ENCODE measurements around the gene EIF2A. TPM values are rescaled to one million over a fixed set of nuclear protein-coding genes. Genes with fewer than 3 reads are reported as not detected.
A peak's percentile ranks its signal among the peaks of the same experiment; 100 is the strongest.
"Not testable (repeated sequence)": the region's sequence is repeated elsewhere in the genome, so short reads cannot be mapped to it uniquely, and the experiment has no call there.

EIF2A gene
- total RNA-seq, 1 donor: 238 TPM

GRCh38 chr3:150589759-150590158, 43.2 kb downstream of the EIF2A start:
- Histone ChIP-seq H3K4me1 (ENCODE audit: insufficient read depth, low read length) (no peaks in the 10 kb centered on the region), H3K9me3 (ENCODE audit: low read depth, low read length) (no peaks in the 10 kb centered on the region), H4K20me1 (ENCODE audit: insufficient read depth, low read length) (no peaks in the 10 kb centered on the region), H3K27ac (ENCODE audit: low read depth, low read length) (no peak overlapping the region), H3K27me3 (ENCODE audit: insufficient read depth, low read length) (no peaks in the 10 kb centered on the region), H3K79me2 (ENCODE audit: insufficient read depth, low read length) (peaks cover 3% of the 10 kb centered on the region), H3K4me2 (ENCODE audit: insufficient read depth, low read length) (no peak overlapping the region), H3K36me3 (ENCODE audit: insufficient read depth, low read length) (peaks cover 10% of the 10 kb centered on the region), H3K4me3 (ENCODE audit: insufficient read depth, low read length) (no peak overlapping the region), H2AFZ (ENCODE audit: low read length) (no peak overlapping the region)
- no peak for TF ChIP-seq CTCF (IDR thresholded peaks at IDR 0.05; ENCODE audit: extremely low read depth, low read depth, low read length)
- no peak for DNase-seq (ENCODE audit: insufficient read length, low spot score, missing footprints)

GRCh38 chr3:150594150-150594549, 47.6 kb downstream of the EIF2A start:
- no peak for DNase-seq (ENCODE audit: insufficient read length, low spot score, missing footprints)
- peaks cover 8% of the 10 kb centered on the region for H3K4me1 ChIP-seq (ENCODE audit: insufficient read depth, low read length)
- no peaks in the 10 kb centered on the region for H3K36me3 ChIP-seq (ENCODE audit: insufficient read depth, low read length)
- H3K4me3 ChIP-seq (ENCODE audit: insufficient read depth, low read length): no peak overlapping the region
- H2AFZ ChIP-seq (ENCODE audit: low read length): no peak overlapping the region
- no peaks in the 10 kb centered on the region for H3K27me3 ChIP-seq (ENCODE audit: insufficient read depth, low read length)
- no peak overlapping the region for H3K4me2 ChIP-seq (ENCODE audit: insufficient read depth, low read length)
- no peaks in the 10 kb centered on the region for H3K9me3 ChIP-seq (ENCODE audit: low read depth, low read length)
- no peak overlapping the region for H3K27ac ChIP-seq (ENCODE audit: low read depth, low read length)
- H4K20me1 ChIP-seq (ENCODE audit: insufficient read depth, low read length): no peaks in the 10 kb centered on the region
- peaks cover 15% of the 10 kb centered on the region for H3K79me2 ChIP-seq (ENCODE audit: insufficient read depth, low read length)
- TF ChIP-seq CTCF (IDR thresholded peaks at IDR 0.05; ENCODE audit: extremely low read depth, low read depth, low read length): no peak

GRCh38 chr3:150597646-150598045, 51.1 kb downstream of the EIF2A start:
- DNase-seq (ENCODE audit: insufficient read length, low spot score, missing footprints): no peak
- TF ChIP-seq CTCF (IDR thresholded peaks at IDR 0.05; ENCODE audit: extremely low read depth, low read depth, low read length): no peak

GRCh38 chr3:150599611-150600297, 53.2 kb downstream of the EIF2A start:
- Histone ChIP-seq H3K27me3 (ENCODE audit: insufficient read depth, low read length) (no peaks in the 10 kb centered on the region), H3K4me3 (ENCODE audit: insufficient read depth, low read length) (peak overlapping the region; percentile 17), H3K27ac (ENCODE audit: low read depth, low read length) (peak overlapping the region; percentile 58), H4K20me1 (ENCODE audit: insufficient read depth, low read length) (no peaks in the 10 kb centered on the region), H3K36me3 (ENCODE audit: insufficient read depth, low read length) (no peaks in the 10 kb centered on the region), H2AFZ (ENCODE audit: low read length) (peak overlapping the region; percentile 15), H3K9me3 (ENCODE audit: low read depth, low read length) (no peaks in the 10 kb centered on the region), H3K4me2 (ENCODE audit: insufficient read depth, low read length) (peak overlapping the region; percentile 75), H3K79me2 (ENCODE audit: insufficient read depth, low read length) (peaks cover 45% of the 10 kb centered on the region), H3K4me1 (ENCODE audit: insufficient read depth, low read length) (peaks cover 29% of the 10 kb centered on the region)
- no peak for TF ChIP-seq CTCF (IDR thresholded peaks at IDR 0.05; ENCODE audit: extremely low read depth, low read depth, low read length)
- peak; percentile 66 for DNase-seq (ENCODE audit: insufficient read length, low spot score, missing footprints)

More at GRCh38 chr3:150597646-150598045, 51.1 kb downstream of the EIF2A start:
- Histone ChIP-seq H2AFZ (ENCODE audit: low read length) (no peak overlapping the region), H3K4me3 (ENCODE audit: insufficient read depth, low read length) (no peak overlapping the region), H3K4me2 (ENCODE audit: insufficient read depth, low read length) (no peak overlapping the region), H3K27ac (ENCODE audit: low read depth, low read length) (no peak overlapping the region), H3K4me1 (ENCODE audit: insufficient read depth, low read length) (peaks cover 29% of the 10 kb centered on the region), H3K27me3 (ENCODE audit: insufficient read depth, low read length) (no peaks in the 10 kb centered on the region), H3K79me2 (ENCODE audit: insufficient read depth, low read length) (peaks cover 32% of the 10 kb centered on the region), H4K20me1 (ENCODE audit: insufficient read depth, low read length) (no peaks in the 10 kb centered on the region), H3K36me3 (ENCODE audit: insufficient read depth, low read length) (no peaks in the 10 kb centered on the region), H3K9me3 (ENCODE audit: low read depth, low read length) (no peaks in the 10 kb centered on the region)

GRCh38 chr3:150600647-150601530, 54.3 kb downstream of the EIF2A start:
- H3K79me2 ChIP-seq (ENCODE audit: insufficient read depth, low read length): peaks cover 56% of the 10 kb centered on the region
- H3K4me1 ChIP-seq (ENCODE audit: insufficient read depth, low read length): peaks cover 39% of the 10 kb centered on the region
- H3K36me3 ChIP-seq (ENCODE audit: insufficient read depth, low read length); H3K4me3 ChIP-seq (ENCODE audit: insufficient read depth, low read length); H2AFZ ChIP-seq (ENCODE audit: low read length); H3K9me3 ChIP-seq (ENCODE audit: low read depth, low read length); H4K20me1 ChIP-seq (ENCODE audit: insufficient read depth, low read length); DNase-seq (ENCODE audit: insufficient read length, low spot score, missing footprints); H3K27me3 ChIP-seq (ENCODE audit: insufficient read depth, low read length): not testable (repeated sequence)
- peak overlapping the region; percentile 75 for H3K4me2 ChIP-seq (ENCODE audit: insufficient read depth, low read length)
- peak overlapping the region; percentile 58 for H3K27ac ChIP-seq (ENCODE audit: low read depth, low read length)
